Inflammatory macrophage treated with lipopolysaccharide for 1 hour (primary cell): Measurements from ENCODE around the gene RHOXF1.
"Not testable (repeated sequence)": the region's sequence is repeated elsewhere in the genome, so short reads cannot be mapped to it uniquely, and the experiment has no call there.

Experiments
- DNase-seq, 2 donors: peaks; one replicate each; pipeline ENCODE4 v3.0.0-alpha.2; 2020 to 2022

RHOXF1 gene

GRCh38 chrX:120077590-120077989 lies 38.1 kb downstream of the RHOXF1 start, which contains the start of gene RHOXF2B:
TSS of gene RHOXF2B (minus strand) at chrX:120077690. CDS start at chrX:120077552, 138 bp downstream.
- DNase-seq = not testable (repeated sequence)

- DNase-seq = not testable (repeated sequence)
Observed at GRCh38 chrX:120066169-120066568, 49.5 kb downstream of the RHOXF1 start.
